ENCODE measurements around the gene UBALD1. TPM values are rescaled to one million over a fixed set of nuclear protein-coding genes. Genes with fewer than 3 reads are reported as not detected.

Gene UBALD1
- 29.9 TPM for total RNA-seq (2021; ENCODE audit: unreplicated experiment)
- 45.6 TPM for polyA plus RNA-seq (2012; ENCODE audit: insufficient read length)
- percentile 56 among the genes with signal in this experiment for Bru-seq, nascent RNA
- percentile 62 among the genes with signal in this experiment for BruChase-seq, experiment 1, labeled RNA remaining after a 2-hour chase
- percentile 55 among the genes with signal in this experiment for BruChase-seq, experiment 2, labeled RNA remaining after a 6-hour chase
- long read RNA-seq, transcript UBALD1-201 (3 exons, 1,413 nt): major isoform, 8 of 32 reads
- long read RNA-seq, partial matches to known transcripts: 1 of 32 reads
- long read RNA-seq, other reads (novel, unspliced or antisense): 19 of 32 reads

DNA sequence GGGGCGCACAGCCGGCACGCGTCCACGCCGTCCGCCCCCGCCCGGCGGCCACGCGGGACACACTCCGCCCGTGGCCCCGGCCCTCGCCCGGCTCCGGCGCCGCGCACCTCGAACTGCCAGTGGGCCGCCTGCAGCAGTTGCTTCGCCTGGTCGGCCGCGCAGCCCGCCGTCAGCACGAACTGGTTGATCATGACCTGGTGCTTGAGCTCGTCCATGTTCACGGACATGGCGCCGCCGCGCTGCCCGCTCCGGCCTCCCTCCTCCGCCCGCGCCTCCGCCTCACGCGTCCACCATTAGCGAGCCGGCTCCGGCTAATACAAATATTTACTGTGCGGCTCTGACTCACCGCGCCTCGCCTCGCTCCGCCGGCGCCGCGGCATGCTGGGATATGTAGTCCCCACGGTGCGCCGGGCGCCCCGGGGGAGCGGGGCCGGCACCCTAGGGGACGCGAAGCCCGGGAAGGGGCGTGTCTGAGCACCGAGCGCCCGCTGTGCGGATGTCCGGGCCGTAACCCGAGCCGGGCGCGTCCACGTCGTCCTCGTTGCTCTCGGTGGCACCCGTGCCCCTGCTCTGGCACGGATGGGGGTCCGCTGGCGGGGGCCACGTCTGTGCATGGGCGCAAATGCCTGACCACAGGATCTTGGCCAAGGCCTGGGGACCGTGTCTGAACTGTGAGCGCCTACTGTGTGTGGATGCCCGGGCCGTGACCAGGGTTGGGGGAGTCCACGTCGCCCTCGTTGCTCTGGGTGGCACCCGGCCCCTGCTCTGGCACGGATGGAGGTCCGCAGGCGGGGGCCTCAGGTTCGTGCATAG lies at the start of gene UBALD1:
Gene UBALD1 (minus strand): TSS at position 318 of the 813 bp plus-strand sequence. CDS start 91 bp downstream, at position 227.
- H3K27ac ChIP-seq (ENCODE audit: low read length): peak within 1 kb of the TSS; percentile 92
- in situ Hi-C loops (cut with HindIII; ENCODE audit: low pct_unique_long_range_greater_than_20kb, low sequenced_read_pairs): no loop called here
- H3K4me1 ChIP-seq (ENCODE audit: control insufficient read depth, insufficient read depth, low read length): peaks cover 29% of the 10 kb centered on the region
- H3K9me3 ChIP-seq (ENCODE audit: control insufficient read depth, insufficient read depth, low read depth, low read length): no peaks in the 10 kb centered on the region
- POLR2A ChIA-PET: interaction anchor here (0.6 kb wide), 1 partner anchor 119 kb away, joined by 8 read pairs; the partner anchor contains the start of genes ANKS3 and DNAAF8
- H3K4me3 ChIP-seq (ENCODE audit: low read depth in 2 of 2, low read length in 2 of 2): peak within 1 kb of the TSS; percentile 67 to 74
- DNase-seq (ENCODE audit: low read depth, low spot score) (peak; percentile 36), ATAC-seq (peak; percentile 76)
- BruUV-seq (replicated peaks): no TSS peak
- no peaks in the 10 kb centered on the region for H3K36me3 ChIP-seq (ENCODE audit: control insufficient read depth, insufficient read depth, low read length)
- TF ChIP-seq, protein P1, sequence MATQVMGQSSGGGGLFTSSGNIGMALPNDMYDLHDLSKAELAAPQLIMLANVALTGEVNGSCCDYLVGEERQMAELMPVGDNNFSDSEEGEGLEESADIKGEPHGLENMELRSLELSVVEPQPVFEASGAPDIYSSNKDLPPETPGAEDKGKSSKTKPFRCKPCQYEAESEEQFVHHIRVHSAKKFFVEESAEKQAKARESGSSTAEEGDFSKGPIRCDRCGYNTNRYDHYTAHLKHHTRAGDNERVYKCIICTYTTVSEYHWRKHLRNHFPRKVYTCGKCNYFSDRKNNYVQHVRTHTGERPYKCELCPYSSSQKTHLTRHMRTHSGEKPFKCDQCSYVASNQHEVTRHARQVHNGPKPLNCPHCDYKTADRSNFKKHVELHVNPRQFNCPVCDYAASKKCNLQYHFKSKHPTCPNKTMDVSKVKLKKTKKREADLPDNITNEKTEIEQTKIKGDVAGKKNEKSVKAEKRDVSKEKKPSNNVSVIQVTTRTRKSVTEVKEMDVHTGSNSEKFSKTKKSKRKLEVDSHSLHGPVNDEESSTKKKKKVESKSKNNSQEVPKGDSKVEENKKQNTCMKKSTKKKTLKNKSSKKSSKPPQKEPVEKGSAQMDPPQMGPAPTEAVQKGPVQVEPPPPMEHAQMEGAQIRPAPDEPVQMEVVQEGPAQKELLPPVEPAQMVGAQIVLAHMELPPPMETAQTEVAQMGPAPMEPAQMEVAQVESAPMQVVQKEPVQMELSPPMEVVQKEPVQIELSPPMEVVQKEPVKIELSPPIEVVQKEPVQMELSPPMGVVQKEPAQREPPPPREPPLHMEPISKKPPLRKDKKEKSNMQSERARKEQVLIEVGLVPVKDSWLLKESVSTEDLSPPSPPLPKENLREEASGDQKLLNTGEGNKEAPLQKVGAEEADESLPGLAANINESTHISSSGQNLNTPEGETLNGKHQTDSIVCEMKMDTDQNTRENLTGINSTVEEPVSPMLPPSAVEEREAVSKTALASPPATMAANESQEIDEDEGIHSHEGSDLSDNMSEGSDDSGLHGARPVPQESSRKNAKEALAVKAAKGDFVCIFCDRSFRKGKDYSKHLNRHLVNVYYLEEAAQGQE (IDR thresholded peaks at IDR 0.05; ENCODE audit: insufficient read depth in 1 of 2, low read depth in 2 of 2, low read length in 1 of 2): no peak
- peak; percentile 66 for TF ChIP-seq POLR2AphosphoS5 (IDR thresholded peaks at IDR 0.05; ENCODE audit: low read depth, low read length)
- peak; percentile 80; the same call in 1 of the 2 replicates for TF ChIP-seq SIN3A (IDR thresholded peaks at IDR 0.05; ENCODE audit: borderline replicate concordance, insufficient read depth, low read depth, low read length)
- TF ChIP-seq TCF7L2 (IDR thresholded peaks at IDR 0.05; ENCODE audit: low read depth, low read length): peak; percentile 17; the same call in 1 of the 2 replicates
- TF ChIP-seq, protein P2, sequence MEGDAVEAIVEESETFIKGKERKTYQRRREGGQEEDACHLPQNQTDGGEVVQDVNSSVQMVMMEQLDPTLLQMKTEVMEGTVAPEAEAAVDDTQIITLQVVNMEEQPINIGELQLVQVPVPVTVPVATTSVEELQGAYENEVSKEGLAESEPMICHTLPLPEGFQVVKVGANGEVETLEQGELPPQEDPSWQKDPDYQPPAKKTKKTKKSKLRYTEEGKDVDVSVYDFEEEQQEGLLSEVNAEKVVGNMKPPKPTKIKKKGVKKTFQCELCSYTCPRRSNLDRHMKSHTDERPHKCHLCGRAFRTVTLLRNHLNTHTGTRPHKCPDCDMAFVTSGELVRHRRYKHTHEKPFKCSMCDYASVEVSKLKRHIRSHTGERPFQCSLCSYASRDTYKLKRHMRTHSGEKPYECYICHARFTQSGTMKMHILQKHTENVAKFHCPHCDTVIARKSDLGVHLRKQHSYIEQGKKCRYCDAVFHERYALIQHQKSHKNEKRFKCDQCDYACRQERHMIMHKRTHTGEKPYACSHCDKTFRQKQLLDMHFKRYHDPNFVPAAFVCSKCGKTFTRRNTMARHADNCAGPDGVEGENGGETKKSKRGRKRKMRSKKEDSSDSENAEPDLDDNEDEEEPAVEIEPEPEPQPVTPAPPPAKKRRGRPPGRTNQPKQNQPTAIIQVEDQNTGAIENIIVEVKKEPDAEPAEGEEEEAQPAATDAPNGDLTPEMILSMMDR (IDR thresholded peaks at IDR 0.05): no peak
- no peaks in the 10 kb centered on the region for H3K27me3 ChIP-seq (ENCODE audit: control insufficient read depth, insufficient read depth, low read length)
- intact Hi-C loops (cut with micrococcal nuclease; ENCODE audit: unreplicated experiment): no loop called here
- CTCF ChIA-PET: interaction anchor here (0.9 kb wide), 1 partner anchor 80 kb away, joined by 3 read pairs; no protein-coding TSS in a partner anchor

DNA sequence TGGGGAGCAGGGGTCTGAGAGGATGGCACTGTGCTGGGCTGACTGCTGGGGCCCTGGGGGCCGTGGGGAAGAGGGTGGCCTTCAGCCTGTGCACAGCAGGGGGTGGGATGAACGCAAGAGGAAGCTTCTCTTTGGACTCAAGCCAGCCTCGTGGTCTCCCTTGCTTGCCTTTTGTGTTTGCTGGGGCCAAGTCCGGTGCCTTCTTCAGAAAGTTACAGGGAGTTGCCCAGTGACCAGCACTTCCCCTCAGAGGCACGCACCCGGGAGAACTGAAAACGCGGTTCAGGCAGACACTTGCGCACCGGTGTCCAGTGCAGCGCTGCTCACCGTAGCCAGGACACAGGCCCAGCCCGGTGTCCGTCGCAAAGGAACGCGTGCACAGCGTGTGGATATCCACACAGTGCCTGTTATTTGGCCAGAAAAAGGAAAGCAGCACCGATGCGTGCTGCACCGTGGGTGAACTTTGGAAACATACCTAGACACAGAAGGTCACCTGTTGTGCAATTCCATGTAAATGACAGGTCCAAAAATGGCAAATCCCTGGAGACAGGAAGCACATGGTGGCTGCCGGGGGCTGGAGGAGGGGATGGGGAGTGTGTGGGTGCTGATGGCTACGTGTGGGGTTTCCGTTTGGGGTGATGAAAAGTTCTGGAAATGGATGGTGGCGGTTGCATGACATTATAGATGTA lies 49.2 kb upstream of the UBALD1 start:
- H3K9me3 ChIP-seq (ENCODE audit: control insufficient read depth, insufficient read depth, low read depth, low read length): no peaks in the 10 kb centered on the region
- ChIA-PET CTCF (no interaction called here), POLR2A (no interaction called here)
- intact Hi-C loops (cut with micrococcal nuclease; ENCODE audit: unreplicated experiment): no loop called here
- no peak overlapping the region for H3K27ac ChIP-seq (ENCODE audit: low read length)
- DNase-seq (ENCODE audit: low read depth, low spot score) (no peak), ATAC-seq (no peak)
- H3K27me3 ChIP-seq (ENCODE audit: control insufficient read depth, insufficient read depth, low read length): no peaks in the 10 kb centered on the region
- no peak overlapping the region for H3K4me3 ChIP-seq (ENCODE audit: low read depth in 2 of 2, low read length in 2 of 2)
- BruUV-seq (replicated peaks): no TSS peak
- no peaks in the 10 kb centered on the region; the same call in 1 of the 2 replicates for H3K36me3 ChIP-seq (ENCODE audit: control insufficient read depth, insufficient read depth, low read length)
- in situ Hi-C loops (cut with HindIII; ENCODE audit: low pct_unique_long_range_greater_than_20kb, low sequenced_read_pairs): no loop called here
- H3K4me1 ChIP-seq (ENCODE audit: control insufficient read depth, insufficient read depth, low read length): no peaks in the 10 kb centered on the region
- TF ChIP-seq TCF7L2 (IDR thresholded peaks at IDR 0.05; ENCODE audit: low read depth, low read length): no peak
- TF ChIP-seq, protein P2 (IDR thresholded peaks at IDR 0.05): no peak
- no peak for TF ChIP-seq POLR2AphosphoS5 (IDR thresholded peaks at IDR 0.05; ENCODE audit: low read depth, low read length)
- no peak for TF ChIP-seq SIN3A (IDR thresholded peaks at IDR 0.05; ENCODE audit: borderline replicate concordance, insufficient read depth, low read depth, low read length)
- TF ChIP-seq, protein P1 (IDR thresholded peaks at IDR 0.05; ENCODE audit: insufficient read depth in 1 of 2, low read depth in 2 of 2, low read length in 1 of 2): no peak

All from Panc1 (cell line).